H1 (cell line): ENCODE measurements around the gene UBR7. TPM values are rescaled to one million over a fixed set of nuclear protein-coding genes. Genes with fewer than 3 reads are reported as not detected.
"Not testable (repeated sequence)": the region's sequence is repeated elsewhere in the genome, so short reads cannot be mapped to it uniquely, and the experiment has no call there.

ENCODE experiments used
- CTCF ChIA-PET: fragments of 300-600 bp; sonication (Branson Sonifier 250); formaldehyde crosslinking; loops from one replicate; lab custom pipeline; 2021; ENCODE audit not compliant: partially characterized antibody; lab: Charles Lee
- POLR2A ChIA-PET: fragments of 300-600 bp; sonication (Branson Sonifier 250); formaldehyde crosslinking; loops from one replicate; lab custom pipeline; 2021; ENCODE audit warnings: inconsistent platforms; ENCODE audit not compliant: partially characterized antibody; lab: Charles Lee
- DNase-seq, 2 experiments: peaks; one replicate each; pipeline versions ENCODE4 v3.0.0 to v3.0.0-alpha.2; 2010 to 2022; ENCODE audit warnings: low spot score in 2 of 2, low read depth in 1 of 2, mixed read lengths in 1 of 2
- FAIRE-seq: peaks from 2 replicates; lab custom pipeline; 2011; peaks lifted over from hg19 to GRCh38; lab: Jason Lieb, UNC
- H2AFZ ChIP-seq: 2 replicates; pipeline ENCODE4 v1.8.1; 2012; ENCODE audit warnings: low read length, inconsistent platforms
- H2AK5ac ChIP-seq: 2 replicates; pipeline ENCODE4 v1.6.1; 2013; ENCODE audit warnings: low read depth, low read length
- H2BK120ac ChIP-seq: replicated peaks from 2 replicates; pipeline ENCODE3; 2013; ENCODE audit warnings: low read depth, low read length, inconsistent platforms
- H2BK12ac ChIP-seq: 2 replicates; pipeline ENCODE4 v1.6.1; 2013; ENCODE audit warnings: low read depth, low read length
- H2BK15ac ChIP-seq: 2 replicates; pipeline ENCODE4 v1.6.1; 2013; ENCODE audit warnings: low read length
- H2BK20ac ChIP-seq: 2 replicates; pipeline ENCODE4 v1.6.1; 2013; ENCODE audit warnings: low read length
- H2BK5ac ChIP-seq: 2 replicates; pipeline ENCODE4 v1.6.1; 2013; ENCODE audit warnings: low read depth, low read length
- H3K14ac ChIP-seq: 2 replicates; pipeline ENCODE4 v1.6.1; 2013; ENCODE audit warnings: inconsistent platforms; ENCODE audit not compliant: insufficient read length
- H3K18ac ChIP-seq: 2 replicates; pipeline ENCODE4 v1.6.1; 2013; ENCODE audit warnings: low read length; ENCODE audit errors: extremely low read depth
- H3K23ac ChIP-seq: 2 replicates; pipeline ENCODE4 v1.6.1; 2013; ENCODE audit warnings: inconsistent platforms; ENCODE audit not compliant: insufficient read length
- H3K23me2 ChIP-seq: 2 replicates; pipeline ENCODE4 v1.6.1; 2013; ENCODE audit warnings: low read depth, low read length
- H3K27ac ChIP-seq: 2 replicates; pipeline ENCODE4 v1.6.1; 2011; ENCODE audit warnings: low read depth, low read length, inconsistent platforms
- H3K27me3 ChIP-seq, 4 experiments: replicated peaks in 1 of 4; 1 replicate in 1 of 4; 2 replicates in 3 of 4; pipeline versions ENCODE4 v1.6.1 to v1.8.1; 2011 to 2013; ENCODE audit warnings: low read length in 3 of 4, mild to moderate bottlenecking in 3 of 4, inconsistent platforms in 2 of 4, mixed read lengths in 2 of 4, moderate library complexity in 1 of 4; ENCODE audit not compliant: control insufficient read depth in 3 of 4, insufficient read depth in 3 of 4; ENCODE audit errors: extremely low read depth in 1 of 4
- H3K36me3 ChIP-seq, 4 experiments: 2 replicates each; pipeline versions ENCODE4 v1.6.1 to v1.8.1; 2011 to 2013; ENCODE audit warnings: mild to moderate bottlenecking in 4 of 4, low read length in 3 of 4, moderate library complexity in 2 of 4, control low read depth in 1 of 4, inconsistent platforms in 1 of 4; ENCODE audit not compliant: insufficient read depth in 4 of 4, control insufficient read depth in 2 of 4
- H3K4ac ChIP-seq: replicated peaks from 2 replicates; pipeline ENCODE3; 2013; ENCODE audit warnings: low read length, low read depth, mixed read lengths, inconsistent platforms; ENCODE audit not compliant: insufficient read length
- H3K4me1 ChIP-seq, 4 experiments: replicated peaks in 1 of 4; 1 replicate in 1 of 4; 2 replicates in 3 of 4; pipeline versions ENCODE4 v1.6.1 to v1.8.1; 2011 to 2013; ENCODE audit warnings: low read length in 3 of 4, inconsistent platforms in 2 of 4, mixed read lengths in 1 of 4; ENCODE audit not compliant: insufficient read depth in 4 of 4, control insufficient read depth in 3 of 4
- H3K4me2 ChIP-seq, 2 experiments: 2 replicates each; pipeline versions ENCODE4 v1.6.1 to v1.8.1; 2011 to 2013; ENCODE audit warnings: low read depth in 2 of 2, low read length in 2 of 2, control low read depth in 1 of 2, inconsistent platforms in 1 of 2, mild to moderate bottlenecking in 1 of 2; ENCODE audit not compliant: insufficient read depth in 1 of 2
- H3K4me3 ChIP-seq, 4 experiments: fragments of 200-600, 300-600 bp in 1 of 4; sonication (generic), shearing (Covaris generic), sonication (Bioruptor Twin) in 1 of 4; 2 replicates each; pipeline versions ENCODE4 v1.5.1 to v1.8.1; 2011 to 2016; ENCODE audit warnings: low read length in 4 of 4, low read depth in 3 of 4, control low read depth in 2 of 4, inconsistent platforms in 2 of 4, mild to moderate bottlenecking in 2 of 4, mixed read lengths in 1 of 4, moderate library complexity in 1 of 4; ENCODE audit not compliant: insufficient read depth in 2 of 4; ENCODE audit errors: extremely low read depth in 1 of 4
- H3K56ac ChIP-seq: replicated peaks from 2 replicates; pipeline ENCODE3; 2013; ENCODE audit warnings: low read depth, mild to moderate bottlenecking, mixed read lengths, low read length, inconsistent platforms; ENCODE audit not compliant: insufficient read length
- H3K79me1 ChIP-seq: 2 replicates; pipeline ENCODE4 v1.6.1; 2013; ENCODE audit warnings: low read depth, low read length, control low read depth
- H3K79me2 ChIP-seq, 2 experiments: 2 replicates each; pipeline versions ENCODE4 v1.6.1 to v1.8.1; 2012 to 2013; ENCODE audit warnings: low read length in 2 of 2, mild to moderate bottlenecking in 2 of 2, inconsistent platforms in 1 of 2; ENCODE audit not compliant: insufficient read depth in 2 of 2, control insufficient read depth in 1 of 2
- H3K9ac ChIP-seq, 4 experiments: replicated peaks in 1 of 4; 1 replicate in 1 of 4; 2 replicates in 3 of 4; pipeline versions ENCODE4 v1.6.1 to v1.8.1; 2011 to 2013; ENCODE audit warnings: low read depth in 3 of 4, low read length in 3 of 4, control low read depth in 2 of 4, mild to moderate bottlenecking in 2 of 4, moderate library complexity in 2 of 4, inconsistent platforms in 1 of 4; ENCODE audit errors: extremely low read depth in 1 of 4
- H3K9me3 ChIP-seq, 2 experiments: 2 replicates each; pipeline versions ENCODE4 v1.6.1 to v1.8.1; 2012 to 2013; ENCODE audit warnings: mild to moderate bottlenecking in 2 of 2, moderate library complexity in 2 of 2, control low read depth in 1 of 2, inconsistent platforms in 1 of 2, low read depth in 1 of 2, low read length in 1 of 2, mixed read lengths in 1 of 2; ENCODE audit not compliant: insufficient read depth in 2 of 2
- H4K20me1 ChIP-seq, 2 experiments: replicated peaks in 1 of 2; 2 replicates each; pipeline versions ENCODE3 to v1.8.1; 2011 to 2013; ENCODE audit warnings: inconsistent platforms in 2 of 2, low read length in 2 of 2, mild to moderate bottlenecking in 1 of 2; ENCODE audit not compliant: insufficient read depth in 2 of 2, control insufficient read depth in 1 of 2
- H4K5ac ChIP-seq: 2 replicates; pipeline ENCODE4 v1.6.1; 2013; ENCODE audit warnings: low read length, low read depth, mixed read lengths, inconsistent platforms; ENCODE audit not compliant: insufficient read length
- H4K8ac ChIP-seq: 2 replicates; pipeline ENCODE4 v1.8.0; 2013; ENCODE audit warnings: mild to moderate bottlenecking, moderate library complexity, low read length, inconsistent platforms; ENCODE audit not compliant: insufficient read depth; ENCODE audit errors: extremely low read depth
- H4K91ac ChIP-seq: replicated peaks from 2 replicates; pipeline ENCODE3; 2013; ENCODE audit warnings: low read length, mixed read lengths, inconsistent platforms; ENCODE audit not compliant: insufficient read length
- WGBS, 2 experiments: shearing (Covaris generic) in 1 of 2; methylation state at CpG; one replicate each; pipeline versions ENCODE4 v1.1.6 to v1.1.7; 2013 to 2015; ENCODE audit warnings: low lambda C conversion rate in 2 of 2, mixed read lengths in 2 of 2, inconsistent platforms in 1 of 2, low coverage in 1 of 2, missing lambda C conversion rate in 1 of 2; ENCODE audit not compliant: insufficient replicate concordance in 2 of 2, insufficient coverage in 1 of 2, insufficient read length in 1 of 2; ENCODE audit errors: extremely low coverage in 1 of 2, missing lambda C conversion rate in 1 of 2; 5-methylcytosine and 5-hydroxymethylcytosine counted together
- polyA plus RNA-seq, 7 experiments: library from polyadenylated mRNA; depleted of rRNA in 3 of 7; stranded (reverse) in 5 of 7; unstranded in 2 of 7; fragments of >200 nt in 5 of 7; fragments of 200-250 nt in 2 of 7; gene quantifications; 1 replicate in 5 of 7; 2 replicates in 1 of 7; 4 replicates in 1 of 7; pipeline versions ENCODE4 v1.2.1 to v1.2.3, GENCODE V29; 2011 to 2013; ENCODE audit warnings: missing spikeins in 2 of 7, mixed read lengths in 2 of 7
- total RNA-seq: library from RNA; stranded (reverse); fragmentation: NEBNext Ultra II Directional; extraction: Animal tissue kit (Norgen Biotek cat#: 25700); gene quantifications from 2 replicates; pipeline ENCODE4 v1.2.1, GENCODE V29; 2021

UBR7 gene
- total and polyA plus RNA-seq, 2 of the 8 experiments (the other 6 are each of a cell fraction or from before 2014, with no cell fraction given): 20.1 to 28.4 TPM

DNA sequence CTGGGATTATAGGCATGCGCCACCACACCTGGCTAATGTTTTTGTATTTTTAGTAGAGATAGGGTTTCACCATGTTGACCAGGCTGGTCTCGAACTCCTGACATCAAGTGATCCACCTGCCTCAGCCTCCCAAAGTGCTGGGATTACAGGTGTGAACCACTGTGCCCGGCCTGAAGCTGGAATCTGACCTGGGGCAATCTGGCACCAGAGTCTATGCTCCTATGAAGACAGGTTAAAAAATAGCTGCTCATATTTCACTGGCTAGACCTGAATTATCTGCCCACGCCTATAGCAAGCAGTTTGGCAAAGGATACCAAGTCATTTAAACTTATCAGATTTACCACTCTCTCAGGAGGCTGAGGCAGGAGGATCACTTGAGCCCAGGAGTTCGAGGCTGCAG lies 32.3 kb upstream of the UBR7 start:
- not testable (repeated sequence) for H3K79me1 ChIP-seq, H3K27ac ChIP-seq, H3K23me2 ChIP-seq, H3K27me3 ChIP-seq, H2AK5ac ChIP-seq, H3K4ac ChIP-seq, H3K23ac ChIP-seq, H2BK5ac ChIP-seq, H3K14ac ChIP-seq, H2BK120ac ChIP-seq, H4K8ac ChIP-seq, H4K91ac ChIP-seq, H2AFZ ChIP-seq, FAIRE-seq, H2BK20ac ChIP-seq, H3K4me3 ChIP-seq, H4K5ac ChIP-seq, H3K9ac ChIP-seq, H3K56ac ChIP-seq, H2BK15ac ChIP-seq, H4K20me1 ChIP-seq, H3K4me2 ChIP-seq, H3K18ac ChIP-seq, H3K9me3 ChIP-seq, H3K36me3 ChIP-seq, H3K79me2 ChIP-seq, H3K4me1 ChIP-seq, H2BK12ac ChIP-seq, DNase-seq
- POLR2A ChIA-PET: interaction anchor here (0.7 kb wide), 1 partner anchor 285 kb away, joined by 3 read pairs; no protein-coding TSS in a partner anchor
- whole genome bisulfite sequencing, 2 experiments: 90% methylated on average over 5 of the region's 5 CpGs; no CpG with 5 or more reads in 1 of the 2 experiments
- CTCF ChIA-PET: interaction anchor here (0.6 to 11.0 kb wide), 6 partner anchors 14 to 1778 kb away, joined by 3 to 48 read pairs (median 6); no protein-coding TSS in a partner anchor
